AG20443 (cell line): ENCODE measurements around the gene FAU.
"Not testable (repeated sequence)": the region's sequence is repeated elsewhere in the genome, so short reads cannot be mapped to it uniquely, and the experiment has no call there.

Source experiments
- DNase-seq: peaks from one replicate; pipeline ENCODE4 v3.0.0; 2012; ENCODE audit warnings: low spot score, mixed read lengths

The FAU gene

GRCh38 chr11:65119670-65119995, 2.3 kb downstream of the FAU start:
- no peak for DNase-seq

- DNase-seq, result not testable (repeated sequence)
These were observed 2.9 kb downstream of the FAU start for GRCh38 chr11:65118891-65119669.

- DNase-seq, result no peak
These were observed 3.7 kb downstream of the FAU start for GRCh38 chr11:65118097-65118837.

GRCh38 chr11:65117206-65118096, 4.5 kb downstream of the FAU start, which contains the start of gene ZNHIT2:
Gene ZNHIT2 (minus strand): TSS chr11:65117701. CDS start chr11:65117653, 48 bp downstream.
- peak; percentile 96 for DNase-seq

GRCh38 chr11:65116370-65117205, 5.3 kb downstream of the FAU start:
- DNase-seq, result peak; percentile 53

- DNase-seq, result no peak
These were observed 6.4 kb downstream of the FAU start for GRCh38 chr11:65115361-65116082.

- no peak for DNase-seq
These were observed 7.3 kb downstream of the FAU start for GRCh38 chr11:65114538-65115171.

- DNase-seq, result no peak
These were observed 8.1 kb downstream of the FAU start for GRCh38 chr11:65113839-65114238.

GRCh38 chr11:65113361-65113756, 8.6 kb downstream of the FAU start:
- DNase-seq, result no peak

GRCh38 chr11:65112546-65113360, 9.2 kb downstream of the FAU start:
- peak; percentile 75 for DNase-seq

- peak; percentile 96 for DNase-seq
These were observed 10.0 kb downstream of the FAU start, which contains the start of gene TM7SF2 for GRCh38 chr11:65111744-65112545. Gene TM7SF2 (plus strand): TSS chr11:65111872. CDS start chr11:65112016, 144 bp downstream.

- no peak for DNase-seq
These were observed 10.7 kb downstream of the FAU start for GRCh38 chr11:65111159-65111743.

- DNase-seq, result peak; percentile 91
These were observed 11.5 kb downstream of the FAU start for GRCh38 chr11:65110354-65110861.

GRCh38 chr11:65109231-65110198, 12.4 kb downstream of the FAU start:
- no peak for DNase-seq

GRCh38 chr11:65108469-65109123, 13.3 kb downstream of the FAU start:
- DNase-seq, result no peak
